ENCODE measurements around the gene MPRIP. TPM values are rescaled to one million over a fixed set of nuclear protein-coding genes. Genes with fewer than 3 reads are reported as not detected.
A peak's percentile ranks its signal among the peaks of the same experiment; 100 is the strongest.

Gene MPRIP
- total RNA-seq, 4 donors from 2014 or later: 130 to 244 (median 155) TPM

DNA sequence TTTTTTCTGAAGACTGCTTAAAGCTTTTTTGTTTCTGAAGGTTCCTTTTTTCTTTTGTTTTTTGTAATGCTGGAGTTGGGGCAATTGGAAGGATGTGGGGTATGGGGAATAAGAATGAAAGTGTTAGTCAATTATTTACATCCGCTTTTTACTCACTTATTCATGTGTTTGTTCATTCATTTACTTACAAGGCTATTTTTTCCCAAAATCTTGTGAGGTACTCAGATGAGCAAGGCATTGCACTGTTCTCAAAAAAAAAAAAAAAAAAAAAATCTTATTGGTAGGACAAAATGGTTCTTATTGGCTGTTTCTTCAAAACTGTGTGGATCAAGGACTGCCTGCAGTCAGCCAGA, 108.2 kb downstream of the MPRIP start:
- no peak for DNase-seq
- no peaks in the 10 kb centered on the region for H3K9me3 ChIP-seq
- peak overlapping the region in 1 of 3 donors; percentile 44 for H3K27ac ChIP-seq
- peaks cover 37 to 41% of the 10 kb centered on the region in 2 donors for H3K36me3 ChIP-seq
- H3K4me1 ChIP-seq: peaks cover 15 to 19% of the 10 kb centered on the region in 2 donors
- no peak overlapping the region for H3K4me3 ChIP-seq (replicated peaks in 1 of 3)
- H3K27me3 ChIP-seq: no peaks in the 10 kb centered on the region
- intact Hi-C loops (cut with DNase I): no loop called here
- TF ChIP-seq CTCF (IDR thresholded peaks at IDR 0.05) (no peak), POLR2A (IDR thresholded peaks at IDR 0.05) (no peak)
- 90 to 93% methylated on average over 1 of the region's 1 CpG for WGBS, 2 donors

- intact Hi-C loops (cut with DNase I): no loop called here
- 93 to 97% methylated on average over 5 of the region's 5 CpGs for WGBS, 2 donors
- no peaks in the 10 kb centered on the region for H3K27me3 ChIP-seq
- H3K27ac ChIP-seq: peak overlapping the region; percentile 3 to 52 (median 44)
- H3K9me3 ChIP-seq: no peaks in the 10 kb centered on the region
- no peak overlapping the region for H3K4me3 ChIP-seq (replicated peaks in 1 of 3)
- no peak for DNase-seq
- peaks cover 21 to 23% of the 10 kb centered on the region in 2 donors for H3K4me1 ChIP-seq
- peaks cover 31 to 38% of the 10 kb centered on the region in 2 donors for H3K36me3 ChIP-seq
- no peak for TF ChIP-seq POLR2A (IDR thresholded peaks at IDR 0.05)
Observed at GRCh38 chr17:17151055-17151454, 108.8 kb downstream of the MPRIP start.

GRCh38 chr17:17151541-17151940, 109.3 kb downstream of the MPRIP start:
- DNase-seq: no peak
- intact Hi-C loops (cut with DNase I): no loop called here
- H3K36me3 ChIP-seq: peaks cover 29 to 36% of the 10 kb centered on the region in 2 donors
- H3K27ac ChIP-seq: peak overlapping the region; percentile 3 to 52 (median 44)
- peaks cover 25 to 28% of the 10 kb centered on the region in 2 donors for H3K4me1 ChIP-seq
- no peak overlapping the region for H3K4me3 ChIP-seq (replicated peaks in 1 of 3)
- no peaks in the 10 kb centered on the region for H3K9me3 ChIP-seq
- 87 to 90% methylated on average over 3 of the region's 3 CpGs for WGBS, 2 donors
- TF ChIP-seq POLR2A (IDR thresholded peaks at IDR 0.05) (no peak), CTCF (IDR thresholded peaks at IDR 0.05) (no peak)
- H3K27me3 ChIP-seq: no peaks in the 10 kb centered on the region

DNA sequence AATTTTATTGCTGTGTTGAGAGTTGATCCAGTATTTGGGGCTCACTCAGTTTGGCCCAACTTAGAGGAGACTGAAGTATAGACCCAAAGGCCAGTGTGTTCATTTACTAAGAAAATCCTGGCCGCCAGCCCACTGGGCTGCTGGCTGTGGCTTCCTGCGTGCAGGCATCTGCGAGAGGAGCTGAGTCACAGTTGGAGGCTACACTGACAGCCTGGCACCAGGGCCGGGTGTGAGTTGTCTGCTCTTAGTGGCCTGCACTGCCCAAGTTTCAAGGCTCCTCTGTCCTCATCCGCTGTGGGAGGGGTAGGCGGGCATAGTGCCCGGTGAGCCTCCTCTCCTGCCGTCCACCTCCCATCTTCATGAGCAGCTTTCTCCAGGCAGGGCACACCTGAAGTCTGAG, 109.7 kb downstream of the MPRIP start:
- Histone ChIP-seq H3K36me3 (peaks cover 29 to 38% of the 10 kb centered on the region in 2 donors), H3K27ac (peak overlapping the region; percentile 44 to 59 (median 52)), H3K9me3 (no peaks in the 10 kb centered on the region), H3K4me3 (replicated peaks in 1 of 3) (no peak overlapping the region), H3K4me1 (peaks cover 27 to 33% of the 10 kb centered on the region in 2 donors), H3K27me3 (no peaks in the 10 kb centered on the region)
- WGBS, 2 donors: 28 to 37% methylated on average over 8 of the region's 8 CpGs
- DNase-seq: peak; percentile 93 to 97
- intact Hi-C loops (cut with DNase I): no loop called here
- TF ChIP-seq CTCF (IDR thresholded peaks at IDR 0.05): no peak
- TF ChIP-seq POLR2A (IDR thresholded peaks at IDR 0.05): no peak

- H3K27ac ChIP-seq: peak overlapping the region; percentile 44 to 59 (median 52)
- intact Hi-C loops (cut with DNase I): no loop called here
- no peaks in the 10 kb centered on the region for H3K9me3 ChIP-seq
- H3K4me1 ChIP-seq: peaks cover 27 to 35% of the 10 kb centered on the region in 2 donors
- peaks cover 28 to 39% of the 10 kb centered on the region in 2 donors for H3K36me3 ChIP-seq
- DNase-seq: peak; percentile 93
- WGBS, 2 donors: 34 to 54% methylated on average over 4 of the region's 4 CpGs
- H3K27me3 ChIP-seq: no peaks in the 10 kb centered on the region
- no peak for TF ChIP-seq CTCF (IDR thresholded peaks at IDR 0.05)
- no peak overlapping the region for H3K4me3 ChIP-seq (replicated peaks in 1 of 3)
Observed at GRCh38 chr17:17152385-17152784, 110.1 kb downstream of the MPRIP start.

GRCh38 chr17:17153071-17153470, 110.8 kb downstream of the MPRIP start:
- H3K27ac ChIP-seq: no peak overlapping the region
- TF ChIP-seq POLR2A (IDR thresholded peaks at IDR 0.05) (no peak), CTCF (IDR thresholded peaks at IDR 0.05) (no peak)
- H3K9me3 ChIP-seq: no peaks in the 10 kb centered on the region

More at GRCh38 chr17:17153071-17153470, 110.8 kb downstream of the MPRIP start:
- intact Hi-C loops (cut with DNase I): no loop called here
- 92% methylated on average over 9 of the region's 9 CpGs for WGBS, 2 donors
- no peak overlapping the region for H3K4me3 ChIP-seq (replicated peaks in 1 of 3)
- H3K4me1 ChIP-seq: peaks cover 27 to 35% of the 10 kb centered on the region in 2 donors
- peaks cover 33 to 41% of the 10 kb centered on the region in 2 donors for H3K36me3 ChIP-seq
- H3K27me3 ChIP-seq: no peaks in the 10 kb centered on the region
- DNase-seq: no peak
